Keratinocyte (primary cell): Measurements from ENCODE around the gene NR3C2. TPM values are rescaled to one million over a fixed set of nuclear protein-coding genes. Genes with fewer than 3 reads are reported as not detected.

Experiments
- DNase-seq: peaks from one replicate; pipeline ENCODE4 v3.0.0-alpha.2; 2011; ENCODE audit warnings: low read depth, missing footprints, low spot score
- FAIRE-seq: peaks from 2 replicates; lab custom pipeline; 2011; peaks lifted over from hg19 to GRCh38; lab: Jason Lieb, UNC
- H2AFZ ChIP-seq: 2 replicates; pipeline ENCODE4 v1.6.0; 2012; ENCODE audit warnings: low read length, control low read depth, inconsistent platforms; ENCODE audit not compliant: control insufficient read depth
- H3K27ac ChIP-seq: 2 replicates; pipeline ENCODE4 v1.5.1; 2011; ENCODE audit warnings: low read length; ENCODE audit not compliant: control insufficient read depth, insufficient read depth
- H3K27me3 ChIP-seq: 3 replicates; pipeline ENCODE4 v1.6.0; 2011; ENCODE audit warnings: low read length; ENCODE audit not compliant: control insufficient read depth, insufficient read depth; ENCODE audit errors: extremely low read depth
- H3K36me3 ChIP-seq, 2 experiments: 2 replicates in 1 of 2; 3 replicates in 1 of 2; pipeline ENCODE4 v1.5.1; 2011; ENCODE audit warnings: low read length in 2 of 2, mild to moderate bottlenecking in 1 of 2; ENCODE audit not compliant: control insufficient read depth in 2 of 2, insufficient read depth in 2 of 2; ENCODE audit errors: extremely low read depth in 1 of 2
- H3K4me1 ChIP-seq: 3 replicates; pipeline ENCODE4 v1.5.1; 2011; ENCODE audit warnings: low read length; ENCODE audit not compliant: control insufficient read depth, insufficient read depth; ENCODE audit errors: extremely low read depth
- H3K4me2 ChIP-seq: 3 replicates; pipeline ENCODE4 v1.6.0; 2011; ENCODE audit warnings: low read depth, low read length; ENCODE audit not compliant: control insufficient read depth, insufficient read depth; ENCODE audit errors: extremely low read depth
- H3K4me3 ChIP-seq, 3 experiments: fragments of 200-600 bp in 1 of 3; sonication (generic) in 1 of 3; 2 replicates in 2 of 3; 3 replicates in 1 of 3; pipeline ENCODE4 v1.5.1; 2011 to 2016; ENCODE audit warnings: low read length in 3 of 3, mild to moderate bottlenecking in 3 of 3, control low read depth in 2 of 3, inconsistent platforms in 1 of 3, low read depth in 1 of 3, mixed read lengths in 1 of 3, mixed run types in 1 of 3, moderate library complexity in 1 of 3; ENCODE audit not compliant: control insufficient read depth in 2 of 3, insufficient read depth in 2 of 3; ENCODE audit errors: extremely low read depth in 1 of 3
- H3K79me2 ChIP-seq: 2 replicates; pipeline ENCODE4 v1.6.0; 2012; ENCODE audit warnings: low read length; ENCODE audit not compliant: control insufficient read depth, insufficient read depth
- H3K9ac ChIP-seq: 3 replicates; pipeline ENCODE4 v1.6.0; 2011; ENCODE audit warnings: low read length; ENCODE audit not compliant: control insufficient read depth, insufficient read depth; ENCODE audit errors: extremely low read depth
- H3K9me1 ChIP-seq: 3 replicates; pipeline ENCODE4 v1.6.0; 2011; ENCODE audit warnings: low read length; ENCODE audit not compliant: control insufficient read depth, insufficient read depth; ENCODE audit errors: extremely low read depth
- H3K9me3 ChIP-seq: 2 replicates; pipeline ENCODE4 v1.5.1; 2012; ENCODE audit warnings: low read depth, low read length; ENCODE audit not compliant: control insufficient read depth
- H4K20me1 ChIP-seq: 3 replicates; pipeline ENCODE4 v1.6.0; 2011; ENCODE audit warnings: low read length; ENCODE audit not compliant: control insufficient read depth, insufficient read depth; ENCODE audit errors: extremely low read depth
- CTCF ChIP-seq, 3 experiments: IDR thresholded peaks in 1 of 3; conservative IDR thresholded peaks in 1 of 3; optimal IDR thresholded peaks in 1 of 3; 2 replicates in 2 of 3; 3 replicates in 1 of 3; pipeline versions ENCODE3 to v1.5.1; 2011; ENCODE audit warnings: low read length in 3 of 3, mild to moderate bottlenecking in 3 of 3, moderate library complexity in 2 of 3, control low read depth in 1 of 3, inconsistent platforms in 1 of 3; ENCODE audit not compliant: insufficient read depth in 2 of 3; ENCODE audit errors: extremely low read depth in 1 of 3
- EZH2 ChIP-seq: IDR thresholded peaks from one replicate; pipeline ENCODE4 v1.6.1; 2012; ENCODE audit warnings: inconsistent platforms, mild to moderate bottlenecking, low read length, moderate library complexity
- dilution Hi-C: fragments of 300-500 bp; cut with MboI; formaldehyde crosslinking; loops from one replicate; pipeline ENCODE4 v1.7.0; 2020; ENCODE audit warnings: low sequenced_read_pairs; ENCODE audit not compliant: extremely low pct_ligation_motif_present
- polyA plus RNA-seq, 5 experiments: library from polyadenylated mRNA; depleted of rRNA in 3 of 5; stranded (reverse) in 3 of 5; stranded (forward) in 1 of 5; unstranded in 1 of 5; fragments of >200 nt; gene quantifications; 1 replicate in 1 of 5; 2 replicates in 3 of 5; 3 replicates in 1 of 5; pipeline versions ENCODE4 v1.2.1 to v1.2.3, GENCODE V29; 2011 to 2012; ENCODE audit warnings: missing spikeins in 2 of 5, low read depth in 1 of 5, low replicate concordance in 1 of 5

The NR3C2 gene
- polyA plus RNA-seq, 1 donor (not counting 4 experiments of a cell fraction or from before 2014, with no cell fraction given): 1.5 TPM

DNA sequence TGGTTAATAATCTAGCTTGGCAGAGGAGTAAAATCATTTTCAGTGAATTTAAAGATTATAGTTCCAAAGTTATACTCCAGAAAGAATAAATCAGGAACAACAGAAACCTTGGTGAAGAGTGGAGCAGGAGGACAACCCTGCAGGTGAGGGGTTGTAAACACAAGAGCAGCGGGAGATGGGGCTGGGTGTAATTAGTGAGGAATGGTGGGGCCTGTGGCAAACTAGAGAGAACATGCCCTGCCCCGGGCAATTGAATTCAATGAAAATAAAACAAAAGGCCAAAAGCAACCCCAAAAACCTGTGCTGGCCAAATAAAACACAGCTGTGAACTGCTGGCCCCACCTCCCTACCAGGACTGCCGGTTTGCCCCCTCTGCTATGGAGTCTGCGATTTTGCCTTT, 325.2 kb downstream of the NR3C2 start:
- no peak overlapping the region for H2AFZ ChIP-seq
- no peak overlapping the region for H3K9ac ChIP-seq
- no peaks in the 10 kb centered on the region for H3K27me3 ChIP-seq
- H3K4me3 ChIP-seq: no peak overlapping the region
- TF ChIP-seq EZH2 (no peak), CTCF (optimal IDR thresholded peaks at IDR 0.05 in 1 of 3, IDR thresholded peaks at IDR 0.05 in 1 of 3, conservative IDR thresholded peaks at IDR 0.05 in 1 of 3; ENCODE audit: extremely low read depth in 1 of 3, insufficient read depth in 2 of 3, low read length in 3 of 3) (peak in 1 of 3 experiments; percentile 9)
- H3K79me2 ChIP-seq: no peaks in the 10 kb centered on the region
- no peak overlapping the region for H3K4me2 ChIP-seq
- H3K27ac ChIP-seq: no peak overlapping the region
- no peaks in the 10 kb centered on the region for H3K9me3 ChIP-seq
- H3K4me1 ChIP-seq: no peaks in the 10 kb centered on the region
- H3K9me1 ChIP-seq: no peaks in the 10 kb centered on the region
- H3K36me3 ChIP-seq: no peaks in the 10 kb centered on the region
- DNase-seq (no peak), FAIRE-seq (peak; percentile 23)
- H4K20me1 ChIP-seq: no peaks in the 10 kb centered on the region
- dilution Hi-C loops: no loop called here

DNA sequence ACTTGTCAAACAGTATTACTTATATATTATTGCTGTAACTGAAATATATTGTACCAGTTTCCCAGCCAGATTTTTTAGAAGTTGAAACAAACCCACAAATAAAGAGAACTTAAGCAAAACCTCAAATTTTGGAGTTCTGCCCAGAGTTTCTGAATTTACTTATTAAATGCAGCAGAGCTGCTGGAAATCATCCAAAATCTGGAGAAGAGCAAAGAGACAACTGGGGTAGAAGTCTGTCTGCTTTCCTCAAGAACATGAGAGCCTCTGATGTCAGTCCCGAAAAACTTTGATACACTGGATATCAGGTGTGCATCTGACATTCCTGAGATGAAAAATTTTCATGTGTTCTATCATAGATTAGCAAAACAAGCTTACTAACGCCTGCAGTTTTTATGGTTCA, 325.9 kb downstream of the NR3C2 start:
- Histone ChIP-seq H3K4me3 (no peak overlapping the region), H3K9me3 (no peaks in the 10 kb centered on the region), H3K9me1 (no peaks in the 10 kb centered on the region), H3K79me2 (no peaks in the 10 kb centered on the region), H3K9ac (no peak overlapping the region), H3K36me3 (no peaks in the 10 kb centered on the region), H2AFZ (no peak overlapping the region), H3K4me2 (no peak overlapping the region), H3K4me1 (no peaks in the 10 kb centered on the region), H3K27ac (no peak overlapping the region), H3K27me3 (no peaks in the 10 kb centered on the region), H4K20me1 (no peaks in the 10 kb centered on the region)
- dilution Hi-C loops: no loop called here
- DNase-seq (no peak), FAIRE-seq (no peak)
- no peak for TF ChIP-seq CTCF (optimal IDR thresholded peaks at IDR 0.05 in 1 of 3, IDR thresholded peaks at IDR 0.05 in 1 of 3, conservative IDR thresholded peaks at IDR 0.05 in 1 of 3; ENCODE audit: extremely low read depth in 1 of 3, insufficient read depth in 2 of 3, low read length in 3 of 3)
- no peak for TF ChIP-seq EZH2
